ENCODE data around the gene MIA2.

GRCh38 chr14:39185256-39186049 lies 48.3 kb upstream of the MIA2 start:
- TF ChIP-seq CTCF (IDR thresholded peaks at IDR 0.05) (no peak), POLR2AphosphoS5 (IDR thresholded peaks at IDR 0.05) (no peak), EP300 (IDR thresholded peaks at IDR 0.05) (no peak)

All from stomach (tissue), 4 donors.